ENCODE measurements around the gene MED23.
"Not testable (repeated sequence)": the region's sequence is repeated elsewhere in the genome, so short reads cannot be mapped to it uniquely, and the experiment has no call there.

The MED23 gene

DNA sequence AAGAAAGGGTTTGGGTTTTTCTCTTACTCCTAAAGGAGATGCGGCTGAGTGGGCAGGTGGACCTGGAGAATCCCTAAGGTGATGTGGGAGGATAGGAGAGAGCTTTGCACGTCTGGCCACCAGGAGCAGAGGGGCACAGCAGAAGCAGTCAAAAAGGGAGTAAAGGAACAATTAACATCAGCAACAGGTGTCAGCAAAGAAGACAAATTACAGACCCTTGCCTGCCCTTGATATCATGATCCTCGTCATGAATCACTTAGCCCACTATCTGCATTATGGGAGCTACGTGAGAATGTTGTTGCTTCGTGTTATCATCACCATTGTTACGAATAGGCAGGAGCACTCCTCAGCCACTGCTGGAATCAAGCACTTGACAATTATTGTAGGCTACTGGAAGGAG is 80.6 kb downstream of the MED23 start:
- TF ChIP-seq, protein P1, sequence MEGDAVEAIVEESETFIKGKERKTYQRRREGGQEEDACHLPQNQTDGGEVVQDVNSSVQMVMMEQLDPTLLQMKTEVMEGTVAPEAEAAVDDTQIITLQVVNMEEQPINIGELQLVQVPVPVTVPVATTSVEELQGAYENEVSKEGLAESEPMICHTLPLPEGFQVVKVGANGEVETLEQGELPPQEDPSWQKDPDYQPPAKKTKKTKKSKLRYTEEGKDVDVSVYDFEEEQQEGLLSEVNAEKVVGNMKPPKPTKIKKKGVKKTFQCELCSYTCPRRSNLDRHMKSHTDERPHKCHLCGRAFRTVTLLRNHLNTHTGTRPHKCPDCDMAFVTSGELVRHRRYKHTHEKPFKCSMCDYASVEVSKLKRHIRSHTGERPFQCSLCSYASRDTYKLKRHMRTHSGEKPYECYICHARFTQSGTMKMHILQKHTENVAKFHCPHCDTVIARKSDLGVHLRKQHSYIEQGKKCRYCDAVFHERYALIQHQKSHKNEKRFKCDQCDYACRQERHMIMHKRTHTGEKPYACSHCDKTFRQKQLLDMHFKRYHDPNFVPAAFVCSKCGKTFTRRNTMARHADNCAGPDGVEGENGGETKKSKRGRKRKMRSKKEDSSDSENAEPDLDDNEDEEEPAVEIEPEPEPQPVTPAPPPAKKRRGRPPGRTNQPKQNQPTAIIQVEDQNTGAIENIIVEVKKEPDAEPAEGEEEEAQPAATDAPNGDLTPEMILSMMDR (conservative IDR thresholded peaks at IDR 0.05; ENCODE audit: low read depth, low read length) = no peak
- DNase-seq (ENCODE audit: low read depth) = no peak
- H3K4me3 ChIP-seq (ENCODE audit: low read length) = no peak overlapping the region

GRCh38 chr6:131545317-131545716 is 82.7 kb downstream of the MED23 start:
- TF ChIP-seq, protein P1 (conservative IDR thresholded peaks at IDR 0.05; ENCODE audit: low read depth, low read length) = no peak
- DNase-seq (ENCODE audit: low read depth) = no peak
- no peak overlapping the region for H3K4me3 ChIP-seq (ENCODE audit: low read length)

DNA sequence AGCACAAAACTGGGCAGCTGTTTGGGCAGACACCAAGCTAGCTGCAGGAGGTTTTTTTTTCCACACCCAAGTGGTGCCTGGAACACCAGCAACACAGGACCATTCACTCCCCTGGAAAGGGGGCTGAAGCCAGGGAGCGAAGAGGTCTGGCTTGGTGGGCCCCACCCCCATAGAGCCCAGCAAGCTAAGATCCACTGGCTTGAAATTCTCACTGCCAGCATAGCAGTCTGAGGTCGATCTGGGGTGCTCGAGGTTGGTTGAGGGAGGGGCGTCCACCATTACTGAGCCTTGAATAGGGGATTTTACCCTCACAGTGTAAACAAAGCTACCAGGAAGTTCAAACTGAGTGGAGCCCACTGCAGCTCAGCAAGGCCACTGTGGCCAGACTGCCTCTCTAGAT is 89.4 kb downstream of the MED23 start:
- DNase-seq (ENCODE audit: low read depth) = not testable (repeated sequence)

DNA sequence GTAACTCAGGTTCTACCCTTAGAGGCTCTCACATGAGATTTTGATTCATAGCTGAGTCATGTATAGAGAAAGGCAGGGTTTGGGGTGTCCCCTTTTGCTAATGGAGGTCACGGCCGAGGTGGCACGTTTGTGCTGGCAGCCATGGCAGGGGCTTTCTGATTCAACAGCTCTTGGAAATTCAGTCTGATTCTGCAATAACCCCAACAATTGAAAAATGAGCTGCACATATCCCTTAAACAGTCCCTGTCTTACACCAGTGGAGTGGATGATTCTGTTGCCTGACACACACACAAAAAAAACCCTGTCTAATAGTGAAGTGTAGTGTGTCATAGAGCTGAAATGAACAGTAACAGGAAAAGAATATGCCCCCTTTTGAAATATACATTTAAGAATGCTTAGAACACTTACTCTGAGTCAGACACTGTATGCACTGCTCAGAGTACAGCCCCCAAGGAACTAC is 95.4 kb downstream of the MED23 start:
- TF ChIP-seq, protein P1 (conservative IDR thresholded peaks at IDR 0.05; ENCODE audit: low read depth, low read length) = no peak
- DNase-seq (ENCODE audit: low read depth) = no peak
- H3K4me3 ChIP-seq (ENCODE audit: low read length) = no peak overlapping the region

More for the DNA sequence above, 89.4 kb downstream of the MED23 start:
- H3K4me3 ChIP-seq (ENCODE audit: low read length) = not testable (repeated sequence)

- DNase-seq (ENCODE audit: low read depth) = not testable (repeated sequence)
These were observed 96.4 kb downstream of the MED23 start for GRCh38 chr6:131531681-131532080.

GRCh38 chr6:131530936-131531335 is 97.1 kb downstream of the MED23 start:
- not testable (repeated sequence) for H3K4me3 ChIP-seq (ENCODE audit: low read length)

More at GRCh38 chr6:131531681-131532080, 96.4 kb downstream of the MED23 start:
- not testable (repeated sequence) for H3K4me3 ChIP-seq (ENCODE audit: low read length)

GRCh38 chr6:131524695-131525336 is 103.2 kb downstream of the MED23 start:
- no peak for DNase-seq (ENCODE audit: low read depth)
- TF ChIP-seq, protein P1 (conservative IDR thresholded peaks at IDR 0.05; ENCODE audit: low read depth, low read length) = no peak
- H3K4me3 ChIP-seq (ENCODE audit: low read length) = no peak overlapping the region

More at GRCh38 chr6:131530936-131531335, 97.1 kb downstream of the MED23 start:
- DNase-seq (ENCODE audit: low read depth) = not testable (repeated sequence)

- DNase-seq (ENCODE audit: low read depth) = no peak
- TF ChIP-seq, protein P1 (conservative IDR thresholded peaks at IDR 0.05; ENCODE audit: low read depth, low read length) = no peak
- H3K4me3 ChIP-seq (ENCODE audit: low read length) = no peak overlapping the region
These were observed 103.9 kb downstream of the MED23 start for GRCh38 chr6:131523988-131524673.
